Measurements from ENCODE around the gene HIRA.

GRCh38 chr22:19455585-19456370 lies 24.2 kb upstream of the HIRA start:
- no peak for TF ChIP-seq POLR2A (IDR thresholded peaks at IDR 0.05; ENCODE audit: low read depth, low read length)
- no peak for TF ChIP-seq POLR2AphosphoS5 (IDR thresholded peaks at IDR 0.05; ENCODE audit: low read depth, low read length)
